ENCODE results near the gene ARPP21. TPM values are rescaled to one million over a fixed set of nuclear protein-coding genes. Genes with fewer than 3 reads are reported as not detected.

ARPP21 gene
- total and polyA plus RNA-seq, 2 donors (not counting 3 experiments of a cell fraction or from before 2014, with no cell fraction given): not detected

GRCh38 chr3:35710554-35710953 lies 71.2 kb downstream of the ARPP21 start:
- H3K9ac ChIP-seq (replicated peaks; ENCODE audit: extremely low read depth, insufficient read depth, low read length): no peak overlapping the region
- CTCF ChIA-PET: interaction anchor here (1.1 kb wide), 1 partner anchor 213 kb away, joined by 3 read pairs; no protein-coding TSS in a partner anchor
- H3K9me3 ChIP-seq (replicated peaks; ENCODE audit: control insufficient read depth, insufficient read depth, low read length): no peaks in the 10 kb centered on the region
- H3K27ac ChIP-seq (ENCODE audit: insufficient read depth, low read depth, low read length): no peak overlapping the region
- no peaks in the 10 kb centered on the region for H3K79me2 ChIP-seq (ENCODE audit: control insufficient read depth, insufficient read depth, low read length)
- no peak overlapping the region for H3K4me3 ChIP-seq (replicated peaks in 1 of 3; ENCODE audit: insufficient read depth in 1 of 3, low read depth in 1 of 3, low read length in 3 of 3)
- H3K36me3 ChIP-seq (ENCODE audit: control insufficient read depth in 2 of 2, extremely low read depth in 1 of 2, insufficient read depth in 2 of 2, low read length in 2 of 2): no peaks in the 10 kb centered on the region
- FAIRE-seq: no peak
- H3K4me1 ChIP-seq (ENCODE audit: control insufficient read depth, extremely low read depth, insufficient read depth, low read length): no peaks in the 10 kb centered on the region
- no peak for DNase-seq (ENCODE audit: low read depth, low spot score)
- POLR2A ChIA-PET: no interaction called here
- dilution Hi-C loops (cut with MboI; ENCODE audit: extremely low pct_ligation_motif_present, low sequenced_read_pairs) (no loop called here), intact Hi-C loops (cut with micrococcal nuclease) (no loop called here)
- no peaks in the 10 kb centered on the region for H4K20me1 ChIP-seq (replicated peaks; ENCODE audit: control insufficient read depth, extremely low read depth, insufficient read depth, low read length)
- no TSS peak for BruUV-seq (replicated peaks)
- no peaks in the 10 kb centered on the region for H3K27me3 ChIP-seq (ENCODE audit: control insufficient read depth in 2 of 2, insufficient read depth in 2 of 2, low read length in 2 of 2)
- no peak for TF ChIP-seq MYC (IDR thresholded peaks at IDR 0.05; ENCODE audit: low read depth, low read length)
- TF ChIP-seq GATA2 (IDR thresholded peaks at IDR 0.05; ENCODE audit: insufficient read depth, insufficient read length, low read depth, low read length): no peak
- no peak for TF ChIP-seq FOS (IDR thresholded peaks at IDR 0.05; ENCODE audit: borderline replicate concordance, insufficient read depth, low read length)
- no peak for TF ChIP-seq POLR2A (IDR thresholded peaks at IDR 0.05; ENCODE audit: low read depth, low read length)
- TF ChIP-seq POLR2AphosphoS5 (IDR thresholded peaks at IDR 0.05; ENCODE audit: insufficient read depth, low read depth, low read length): no peak
- no peak for TF ChIP-seq CTCF (IDR thresholded peaks at IDR 0.05; ENCODE audit: extremely low read depth in 1 of 2, insufficient read depth in 1 of 2, low read depth in 1 of 2, low read length in 2 of 2)
- TF ChIP-seq JUN (IDR thresholded peaks at IDR 0.05; ENCODE audit: borderline replicate concordance, insufficient read depth, insufficient read length, low read depth): no peak
- no peak for TF ChIP-seq EZH2 (IDR thresholded peaks at IDR 0.05; ENCODE audit: borderline replicate concordance, low read depth, low read length, severe bottlenecking)
- no peak for TF ChIP-seq MAX (IDR thresholded peaks at IDR 0.05; ENCODE audit: insufficient read depth, insufficient read length)
- H3K4me2 ChIP-seq (ENCODE audit: insufficient read depth, low read length): no peak overlapping the region
- no peaks in the 10 kb centered on the region for H3K9me1 ChIP-seq (replicated peaks; ENCODE audit: control insufficient read depth, extremely low read depth, insufficient read depth, low read length)
- no peak overlapping the region for H2AFZ ChIP-seq (ENCODE audit: low read depth, low read length)

All from endothelial cell of umbilical vein (primary cell).